Suprapubic skin (tissue), 4 donors: ENCODE data around the gene PCBP2. TPM values are rescaled to one million over a fixed set of nuclear protein-coding genes. Genes with fewer than 3 reads are reported as not detected.

ENCODE experiments used
- DNase-seq, 2 donors: peaks; one replicate each; pipeline ENCODE4 v3.0.0-alpha.2; 2019; ENCODE audit warnings: low spot score in 2 of 2
- H3K27ac ChIP-seq: fragments of 200-600 bp; sonication (generic); one replicate; pipeline ENCODE4 v1.5.1; 2019
- H3K27me3 ChIP-seq: fragments of 200-600 bp; sonication (generic); one replicate; pipeline ENCODE4 v1.5.1; 2019
- H3K36me3 ChIP-seq: fragments of 200-600 bp; sonication (generic); one replicate; pipeline ENCODE4 v1.5.1; 2019
- H3K4me1 ChIP-seq: fragments of 200-600 bp; sonication (generic); one replicate; pipeline ENCODE4 v1.5.1; 2019
- H3K4me3 ChIP-seq: fragments of 200-600 bp; sonication (generic); one replicate; pipeline ENCODE4 v1.5.1; 2019; ENCODE audit warnings: mild to moderate bottlenecking
- H3K9me3 ChIP-seq: fragments of 200-600 bp; sonication (generic); one replicate; pipeline ENCODE4 v1.5.1; 2019
- EP300 ChIP-seq: sonication (generic); formaldehyde crosslinking; IDR thresholded peaks from one replicate; pipeline ENCODE4 v1.6.1; 2017; ENCODE audit warnings: antibody characterized with exemption
- POLR2A ChIP-seq, 2 donors: fragments of 450-650 bp; IDR thresholded peaks; one replicate each; pipeline ENCODE4 v1.6.1; 2017; ENCODE audit warnings: antibody characterized with exemption in 2 of 2, mild to moderate bottlenecking in 2 of 2, moderate library complexity in 2 of 2
- POLR2AphosphoS5 ChIP-seq, 3 donors: sonication (generic); formaldehyde crosslinking; IDR thresholded peaks; one replicate each; pipeline ENCODE4 v1.6.1; 2017; ENCODE audit warnings: antibody characterized with exemption in 3 of 3
- WGBS: methylation state at CpG from one replicate; pipeline ENCODE4 v1.1.5; 2018; 5-methylcytosine and 5-hydroxymethylcytosine counted together
- total RNA-seq, 4 donors: library from RNA; depleted of rRNA; stranded (reverse); fragments of >200 nt; gene quantifications; one replicate each; pipeline ENCODE4 v1.1.0, GENCODE V29; 2016
- TF ChIP-seq, protein P1 (sequence below), 2 donors: fragments of 200-600 bp in 1 of 2; fragments of 450-650 bp in 1 of 2; sonication (generic) in 1 of 2; IDR thresholded peaks; one replicate each; pipeline ENCODE4 v1.5.1; 2016 to 2019; ENCODE audit warnings: antibody characterized with exemption in 2 of 2, mild to moderate bottlenecking in 1 of 2, moderate library complexity in 1 of 2

The PCBP2 gene
- total RNA-seq, 4 donors from 2014 or later = 480 to 803 (median 584) TPM

DNA sequence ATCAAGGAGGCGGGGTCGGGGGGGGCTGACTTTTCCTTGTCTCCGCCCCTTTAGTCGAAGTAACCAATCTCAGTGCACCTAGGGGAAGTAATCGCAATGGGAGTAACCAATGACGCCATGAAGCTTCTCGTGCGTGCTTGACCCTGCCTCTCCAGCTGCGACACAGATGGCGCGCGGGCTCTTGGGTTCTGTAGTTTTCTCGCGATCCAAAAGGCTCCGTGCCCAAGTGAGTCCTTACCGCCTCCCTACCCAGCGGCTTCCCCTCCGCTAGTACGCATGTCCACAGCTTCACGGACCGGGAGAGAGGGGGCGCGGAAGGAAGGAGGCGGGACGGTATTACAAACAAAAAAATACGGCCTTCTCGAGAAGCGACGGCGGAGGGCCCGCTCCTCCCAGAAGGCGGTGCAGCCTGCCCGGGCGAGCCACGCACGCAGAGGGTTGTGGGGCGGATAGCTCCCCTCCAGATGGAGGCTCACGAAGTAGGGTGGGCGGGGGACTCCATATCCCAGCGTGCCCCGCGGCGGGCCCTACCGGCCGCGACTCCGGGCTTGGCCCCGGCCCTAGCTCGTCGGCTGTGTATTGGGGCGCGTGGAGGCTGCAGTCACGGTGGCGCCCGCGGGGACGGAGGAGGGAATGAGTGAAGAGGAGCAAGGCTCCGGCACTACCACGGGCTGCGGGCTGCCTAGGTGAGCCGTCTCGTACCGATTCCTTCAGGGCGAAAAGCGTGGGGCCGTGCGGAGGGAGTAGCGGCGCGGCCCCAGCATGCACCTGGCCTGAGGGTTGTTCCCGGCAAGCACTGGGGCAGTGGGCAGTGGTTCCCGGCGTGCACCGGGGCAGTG, 49.1 kb downstream of the PCBP2 start, which contains the start of gene TARBP2:
TARBP2 (plus strand) TSS at position 508 of the 839 bp plus-strand sequence; CDS start at position 634, 126 bp downstream.
- peaks cover 14% of the 10 kb centered on the region for H3K36me3 ChIP-seq
- no peaks in the 10 kb centered on the region for H3K27me3 ChIP-seq
- TF ChIP-seq POLR2AphosphoS5 (IDR thresholded peaks at IDR 0.05) = peak; percentile 65 to 86 (median 69)
- TF ChIP-seq POLR2A (IDR thresholded peaks at IDR 0.05) = no peak
- no peak for TF ChIP-seq EP300
- H3K9me3 ChIP-seq = no peaks in the 10 kb centered on the region
- under 1% methylated on average over 44 of the region's 74 CpGs for WGBS
- H3K27ac ChIP-seq = peak within 1 kb of the TSS; percentile 99
- peaks cover 77% of the 10 kb centered on the region for H3K4me1 ChIP-seq
- H3K4me3 ChIP-seq = peak within 1 kb of the TSS; percentile 72
- peak; percentile 99 to 100 for DNase-seq

DNA sequence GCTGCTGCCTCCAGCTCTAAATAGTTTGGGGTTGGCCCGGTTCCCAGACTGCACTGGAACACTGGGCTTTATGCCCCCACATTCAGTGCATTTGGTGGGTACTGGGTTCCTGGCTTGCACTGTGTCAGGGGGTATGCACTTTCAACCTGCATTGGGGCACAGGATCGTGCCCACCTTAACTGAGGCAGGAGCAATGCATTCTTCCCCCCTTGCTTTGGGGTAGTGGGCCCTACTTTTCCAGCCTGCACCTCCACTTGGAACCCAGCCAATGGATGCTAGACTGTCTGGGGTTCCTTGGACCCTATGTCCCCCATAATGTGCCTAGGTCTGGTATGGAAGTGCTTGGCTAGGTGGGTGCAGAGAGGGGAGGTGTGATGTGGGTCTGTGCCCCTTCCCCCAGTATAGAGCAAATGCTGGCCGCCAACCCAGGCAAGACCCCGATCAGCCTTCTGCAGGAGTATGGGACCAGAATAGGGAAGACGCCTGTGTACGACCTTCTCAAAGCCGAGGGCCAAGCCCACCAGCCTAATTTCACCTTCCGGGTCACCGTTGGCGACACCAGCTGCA, 49.8 kb downstream of the PCBP2 start:
- H3K4me1 ChIP-seq = peaks cover 71% of the 10 kb centered on the region
- TF ChIP-seq, protein P1, sequence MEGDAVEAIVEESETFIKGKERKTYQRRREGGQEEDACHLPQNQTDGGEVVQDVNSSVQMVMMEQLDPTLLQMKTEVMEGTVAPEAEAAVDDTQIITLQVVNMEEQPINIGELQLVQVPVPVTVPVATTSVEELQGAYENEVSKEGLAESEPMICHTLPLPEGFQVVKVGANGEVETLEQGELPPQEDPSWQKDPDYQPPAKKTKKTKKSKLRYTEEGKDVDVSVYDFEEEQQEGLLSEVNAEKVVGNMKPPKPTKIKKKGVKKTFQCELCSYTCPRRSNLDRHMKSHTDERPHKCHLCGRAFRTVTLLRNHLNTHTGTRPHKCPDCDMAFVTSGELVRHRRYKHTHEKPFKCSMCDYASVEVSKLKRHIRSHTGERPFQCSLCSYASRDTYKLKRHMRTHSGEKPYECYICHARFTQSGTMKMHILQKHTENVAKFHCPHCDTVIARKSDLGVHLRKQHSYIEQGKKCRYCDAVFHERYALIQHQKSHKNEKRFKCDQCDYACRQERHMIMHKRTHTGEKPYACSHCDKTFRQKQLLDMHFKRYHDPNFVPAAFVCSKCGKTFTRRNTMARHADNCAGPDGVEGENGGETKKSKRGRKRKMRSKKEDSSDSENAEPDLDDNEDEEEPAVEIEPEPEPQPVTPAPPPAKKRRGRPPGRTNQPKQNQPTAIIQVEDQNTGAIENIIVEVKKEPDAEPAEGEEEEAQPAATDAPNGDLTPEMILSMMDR (IDR thresholded peaks at IDR 0.05) = no peak
- no peak for TF ChIP-seq POLR2AphosphoS5 (IDR thresholded peaks at IDR 0.05)
- TF ChIP-seq EP300 = no peak
- TF ChIP-seq POLR2A (IDR thresholded peaks at IDR 0.05) = no peak
- no peaks in the 10 kb centered on the region for H3K27me3 ChIP-seq
- peak overlapping the region; percentile 99 for H3K27ac ChIP-seq
- WGBS = 90% methylated on average over 3 of the region's 10 CpGs
- peaks cover 21% of the 10 kb centered on the region for H3K36me3 ChIP-seq
- H3K9me3 ChIP-seq = no peaks in the 10 kb centered on the region
- DNase-seq = peak in 1 of 2 donors; percentile 73
- peak overlapping the region; percentile 72 for H3K4me3 ChIP-seq

DNA sequence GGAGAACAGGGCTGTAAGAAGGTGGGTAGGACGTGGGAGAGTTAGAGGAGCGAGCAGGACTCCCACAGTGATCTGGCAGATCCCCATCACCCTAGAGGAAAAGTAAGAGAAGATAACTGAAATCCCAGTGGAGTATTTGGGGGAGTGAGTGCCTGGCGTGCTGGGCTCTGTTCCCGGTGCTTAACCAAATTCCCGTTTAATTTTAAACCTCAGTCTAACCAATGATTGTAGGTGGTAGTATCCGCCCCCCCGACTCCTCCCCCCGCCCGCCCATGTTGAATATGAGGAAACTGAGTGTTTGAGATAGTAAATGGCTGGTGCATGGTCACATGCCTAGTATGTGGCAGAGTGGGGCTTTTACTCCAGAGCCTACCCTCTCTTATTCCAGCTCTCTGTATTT, 50.4 kb downstream of the PCBP2 start:
- peaks cover 27% of the 10 kb centered on the region for H3K36me3 ChIP-seq
- H3K9me3 ChIP-seq = no peaks in the 10 kb centered on the region
- peaks cover 65% of the 10 kb centered on the region for H3K4me1 ChIP-seq
- peak in 1 of 2 donors; percentile 50 for DNase-seq
- peak overlapping the region; percentile 99 for H3K27ac ChIP-seq
- WGBS = 61% methylated on average over 9 of the region's 9 CpGs
- H3K27me3 ChIP-seq = no peaks in the 10 kb centered on the region
- H3K4me3 ChIP-seq = peak overlapping the region; percentile 72
- TF ChIP-seq POLR2AphosphoS5 (IDR thresholded peaks at IDR 0.05) (no peak), EP300 (no peak), POLR2A (IDR thresholded peaks at IDR 0.05) (no peak)
- TF ChIP-seq, protein P1 (IDR thresholded peaks at IDR 0.05) = no peak

DNA sequence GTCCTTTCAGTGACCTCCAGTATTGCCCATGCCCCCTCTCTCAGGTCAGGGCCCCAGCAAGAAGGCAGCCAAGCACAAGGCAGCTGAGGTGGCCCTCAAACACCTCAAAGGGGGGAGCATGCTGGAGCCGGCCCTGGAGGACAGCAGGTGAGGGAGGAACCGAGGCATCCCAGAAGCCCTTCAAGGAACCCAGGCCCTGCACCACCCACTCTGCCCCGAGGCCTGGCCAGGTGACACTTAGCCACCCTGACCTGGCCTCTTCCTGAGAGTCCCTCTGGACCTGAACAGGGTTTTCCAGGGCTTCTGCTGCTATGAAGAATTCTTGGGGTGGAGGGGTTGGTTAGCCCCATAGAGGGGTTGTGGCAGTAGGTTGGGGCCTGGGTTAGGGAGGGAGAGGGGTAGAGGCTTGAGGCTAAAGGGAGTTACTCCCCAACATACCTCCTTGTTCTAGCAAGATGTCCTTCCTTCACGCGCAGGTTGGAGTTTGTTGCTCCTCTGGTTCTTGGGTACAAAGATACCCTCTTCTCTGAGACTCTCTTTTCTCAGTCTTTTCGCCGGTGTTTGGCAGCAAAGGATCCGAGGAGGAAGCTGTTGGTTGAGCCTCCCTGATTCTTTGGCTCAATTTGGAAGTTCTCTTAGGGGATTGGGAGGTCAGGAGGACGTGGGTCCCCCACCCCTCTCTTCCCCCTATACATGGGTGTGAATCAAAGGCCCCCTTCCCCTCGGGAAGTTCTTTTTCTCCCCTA, 51.3 kb downstream of the PCBP2 start:
- Histone ChIP-seq H3K27me3 (no peaks in the 10 kb centered on the region), H3K4me3 (no peak overlapping the region), H3K27ac (peak overlapping the region; percentile 3), H3K36me3 (peaks cover 30% of the 10 kb centered on the region), H3K4me1 (peaks cover 58% of the 10 kb centered on the region), H3K9me3 (no peaks in the 10 kb centered on the region)
- TF ChIP-seq EP300 = no peak
- TF ChIP-seq POLR2AphosphoS5 (IDR thresholded peaks at IDR 0.05) = no peak
- TF ChIP-seq, protein P1 (IDR thresholded peaks at IDR 0.05) = no peak
- no peak for TF ChIP-seq POLR2A (IDR thresholded peaks at IDR 0.05)
- DNase-seq = peak in 1 of 2 donors; percentile 62
- WGBS = 69% methylated on average over 10 of the region's 10 CpGs

DNA sequence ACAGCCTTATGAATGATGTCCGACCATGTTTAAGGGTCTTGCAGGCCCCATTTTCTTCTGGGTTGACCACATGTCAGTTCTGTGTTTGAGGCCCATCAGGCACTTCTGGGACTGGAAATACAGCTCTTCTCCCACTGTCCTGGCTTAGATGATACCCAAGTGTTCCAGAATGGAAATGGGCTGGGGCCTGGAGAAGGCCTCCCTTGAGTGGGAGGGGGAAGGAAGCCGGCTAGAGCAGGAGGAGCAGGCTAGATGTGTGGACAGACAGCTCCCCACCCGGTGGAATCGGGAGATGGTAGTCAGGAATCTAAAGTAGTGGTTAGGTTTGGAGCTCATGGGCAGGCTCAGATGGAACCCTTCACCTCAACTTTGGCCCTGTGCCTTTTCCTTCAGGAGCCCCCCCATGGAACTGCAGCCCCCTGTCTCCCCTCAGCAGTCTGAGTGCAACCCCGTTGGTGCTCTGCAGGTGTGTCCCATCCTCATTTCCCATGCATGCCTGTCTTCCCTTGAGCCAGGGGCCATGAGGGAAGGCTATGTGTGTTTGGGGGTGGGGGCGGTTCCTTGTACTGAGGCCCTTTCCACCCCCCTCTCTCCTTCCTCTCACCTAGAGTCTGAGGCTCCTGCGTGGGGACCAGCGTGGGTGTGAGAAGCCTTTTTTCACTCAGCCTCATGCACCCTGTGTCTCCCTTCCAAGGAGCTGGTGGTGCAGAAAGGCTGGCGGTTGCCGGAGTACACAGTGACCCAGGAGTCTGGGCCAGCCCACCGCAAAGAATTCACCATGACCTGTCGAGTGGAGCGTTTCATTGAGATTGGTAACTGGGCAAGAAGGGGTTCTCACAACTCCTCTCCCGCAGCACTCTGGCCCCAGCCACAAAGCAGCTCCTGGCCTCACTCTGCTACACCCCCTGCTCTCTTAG, 52.4 kb downstream of the PCBP2 start:
- 78% methylated on average over 14 of the region's 14 CpGs for WGBS

More for the DNA sequence above, 52.4 kb downstream of the PCBP2 start:
- H3K4me3 ChIP-seq = no peak overlapping the region
- no peak overlapping the region for H3K27ac ChIP-seq
- H3K9me3 ChIP-seq = no peaks in the 10 kb centered on the region
- no peak for TF ChIP-seq POLR2A (IDR thresholded peaks at IDR 0.05)
- no peak for TF ChIP-seq EP300
- TF ChIP-seq POLR2AphosphoS5 (IDR thresholded peaks at IDR 0.05) = no peak
- TF ChIP-seq, protein P1 (IDR thresholded peaks at IDR 0.05) = no peak
- DNase-seq = peak in 1 of 2 donors; percentile 59
- H3K4me1 ChIP-seq = peaks cover 56% of the 10 kb centered on the region
- H3K27me3 ChIP-seq = no peaks in the 10 kb centered on the region
- peaks cover 30% of the 10 kb centered on the region for H3K36me3 ChIP-seq
